SK-MEL-5 (cell line): ENCODE data around the gene GASK1B. TPM values are rescaled to one million over a fixed set of nuclear protein-coding genes. Genes with fewer than 3 reads are reported as not detected.
A peak's percentile ranks its signal among the peaks of the same experiment; 100 is the strongest.

Experiments
- DNase-seq: peaks from one replicate; pipeline ENCODE4 v3.0.0-alpha.2; 2016; ENCODE audit warnings: low read depth, low spot score
- in situ Hi-C: cut with HindIII; loops from 2 replicates; pipeline ENCODE4 v1.10.0; 2016; ENCODE audit warnings: low sequenced_read_pairs, high pct_unique_total_duplicates, low pct_unique_long_range_greater_than_20kb
- total RNA-seq: library from RNA; depleted of rRNA; stranded (reverse); fragments of >200 nt; shearing (Covaris generic); gene quantifications from 2 replicates; pipeline ENCODE4 v1.2.3, GENCODE V29; 2014

The GASK1B gene
- total RNA-seq, 1 experiment from 2014 or later: 11.7 TPM

GRCh38 chr4:158193171-158193749 is 20.4 kb upstream of the GASK1B start:
- in situ Hi-C loops: no loop called here

GRCh38 chr4:158192439-158193158 is 19.8 kb upstream of the GASK1B start:
- in situ Hi-C loops: no loop called here
- no peak for DNase-seq

More at GRCh38 chr4:158193171-158193749, 20.4 kb upstream of the GASK1B start:
- peak; percentile 66 for DNase-seq

GRCh38 chr4:158190718-158191117 is 17.9 kb upstream of the GASK1B start:
- no peak for DNase-seq
- in situ Hi-C loops: no loop called here

GRCh38 chr4:158189422-158189821 is 16.6 kb upstream of the GASK1B start:
- in situ Hi-C loops: no loop called here
- no peak for DNase-seq

GRCh38 chr4:158186815-158187214 is 14.0 kb upstream of the GASK1B start:
- in situ Hi-C loops: no loop called here
- DNase-seq: no peak

GRCh38 chr4:158182736-158183135 is 9.9 kb upstream of the GASK1B start:
- in situ Hi-C loops: no loop called here
- DNase-seq: peak; percentile 93

- in situ Hi-C loops: no loop called here
- peak; percentile 89 for DNase-seq
These were observed 9.1 kb upstream of the GASK1B start for GRCh38 chr4:158181906-158182305.

GRCh38 chr4:158179465-158179864 is 6.6 kb upstream of the GASK1B start:
- DNase-seq: no peak
- in situ Hi-C loops: loop anchor here (10.0 kb wide), 1 partner anchor 185 kb away; no protein-coding TSS in a partner anchor

GRCh38 chr4:158176776-158177175 is 4.0 kb upstream of the GASK1B start:
- DNase-seq: no peak
- in situ Hi-C loops: loop anchor here (10.0 kb wide), 1 partner anchor 182 kb away; no protein-coding TSS in a partner anchor

GRCh38 chr4:158176108-158176507 is 3.3 kb upstream of the GASK1B start:
- no peak for DNase-seq
- in situ Hi-C loops: loop anchor here (10.0 kb wide), 1 partner anchor 181 kb away; no protein-coding TSS in a partner anchor

- in situ Hi-C loops: loop anchor here (10.0 kb wide), 1 partner anchor 176 kb away; no protein-coding TSS in a partner anchor
- no peak for DNase-seq
These were observed 1.9 kb downstream of the GASK1B start for GRCh38 chr4:158170691-158171561.

GRCh38 chr4:158169931-158170690 is 2.7 kb downstream of the GASK1B start:
- in situ Hi-C loops: loop anchor here (10.0 kb wide), 1 partner anchor 175 kb away; no protein-coding TSS in a partner anchor
- no peak for DNase-seq

- no peak for DNase-seq
- in situ Hi-C loops: no loop called here
These were observed 3.3 kb downstream of the GASK1B start for GRCh38 chr4:158169506-158169905.

- in situ Hi-C loops: no loop called here
- DNase-seq: peak; percentile 28
These were observed 4.2 kb downstream of the GASK1B start for GRCh38 chr4:158168606-158169005.

- peak; percentile 51 for DNase-seq
- in situ Hi-C loops: no loop called here
These were observed 6.1 kb downstream of the GASK1B start for GRCh38 chr4:158166701-158167100.

- DNase-seq: peak; percentile 30
- in situ Hi-C loops: no loop called here
These were observed 8.0 kb downstream of the GASK1B start for GRCh38 chr4:158164768-158165213.
